D721Med (cell line): Measurements from ENCODE around the gene PSMA6.
"Not testable (repeated sequence)": the region's sequence is repeated elsewhere in the genome, so short reads cannot be mapped to it uniquely, and the experiment has no call there.

ENCODE experiments used
- DNase-seq: peaks from one replicate; pipeline ENCODE4 v3.0.0; 2011; ENCODE audit warnings: low spot score; ENCODE audit not compliant: insufficient read length
- FAIRE-seq: peaks from 2 replicates; lab custom pipeline; 2011; peaks lifted over from hg19 to GRCh38; lab: Jason Lieb, UNC
- TF ChIP-seq, protein P1 (sequence below): IDR thresholded peaks from 2 replicates; pipeline ENCODE4 v1.5.1; 2012; ENCODE audit warnings: mild to moderate bottlenecking, control low read depth; ENCODE audit not compliant: insufficient read depth; ENCODE audit errors: missing control alignments

Gene PSMA6

DNA sequence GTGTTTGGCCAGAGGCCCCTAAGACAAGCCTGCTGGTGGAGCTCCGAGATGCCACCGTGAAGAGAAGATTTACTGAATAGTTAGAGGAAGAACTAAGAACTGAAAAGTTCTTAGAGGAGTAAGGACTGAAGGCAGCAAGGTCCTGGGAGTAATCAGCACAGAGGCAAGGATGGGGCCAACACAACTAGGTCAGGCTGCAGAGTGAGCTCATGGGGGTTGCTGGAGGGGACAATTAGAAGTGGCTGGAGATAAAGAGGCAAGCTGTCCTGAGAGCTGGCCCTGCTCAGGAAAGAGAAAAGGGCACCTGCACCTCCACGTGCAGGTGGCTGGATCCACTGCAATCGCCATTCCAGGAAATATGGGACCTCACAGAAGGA lies 59.7 kb downstream of the PSMA6 start:
- DNase-seq, result no peak
- TF ChIP-seq, protein P1, sequence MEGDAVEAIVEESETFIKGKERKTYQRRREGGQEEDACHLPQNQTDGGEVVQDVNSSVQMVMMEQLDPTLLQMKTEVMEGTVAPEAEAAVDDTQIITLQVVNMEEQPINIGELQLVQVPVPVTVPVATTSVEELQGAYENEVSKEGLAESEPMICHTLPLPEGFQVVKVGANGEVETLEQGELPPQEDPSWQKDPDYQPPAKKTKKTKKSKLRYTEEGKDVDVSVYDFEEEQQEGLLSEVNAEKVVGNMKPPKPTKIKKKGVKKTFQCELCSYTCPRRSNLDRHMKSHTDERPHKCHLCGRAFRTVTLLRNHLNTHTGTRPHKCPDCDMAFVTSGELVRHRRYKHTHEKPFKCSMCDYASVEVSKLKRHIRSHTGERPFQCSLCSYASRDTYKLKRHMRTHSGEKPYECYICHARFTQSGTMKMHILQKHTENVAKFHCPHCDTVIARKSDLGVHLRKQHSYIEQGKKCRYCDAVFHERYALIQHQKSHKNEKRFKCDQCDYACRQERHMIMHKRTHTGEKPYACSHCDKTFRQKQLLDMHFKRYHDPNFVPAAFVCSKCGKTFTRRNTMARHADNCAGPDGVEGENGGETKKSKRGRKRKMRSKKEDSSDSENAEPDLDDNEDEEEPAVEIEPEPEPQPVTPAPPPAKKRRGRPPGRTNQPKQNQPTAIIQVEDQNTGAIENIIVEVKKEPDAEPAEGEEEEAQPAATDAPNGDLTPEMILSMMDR, result no peak
- no peak for FAIRE-seq

DNA sequence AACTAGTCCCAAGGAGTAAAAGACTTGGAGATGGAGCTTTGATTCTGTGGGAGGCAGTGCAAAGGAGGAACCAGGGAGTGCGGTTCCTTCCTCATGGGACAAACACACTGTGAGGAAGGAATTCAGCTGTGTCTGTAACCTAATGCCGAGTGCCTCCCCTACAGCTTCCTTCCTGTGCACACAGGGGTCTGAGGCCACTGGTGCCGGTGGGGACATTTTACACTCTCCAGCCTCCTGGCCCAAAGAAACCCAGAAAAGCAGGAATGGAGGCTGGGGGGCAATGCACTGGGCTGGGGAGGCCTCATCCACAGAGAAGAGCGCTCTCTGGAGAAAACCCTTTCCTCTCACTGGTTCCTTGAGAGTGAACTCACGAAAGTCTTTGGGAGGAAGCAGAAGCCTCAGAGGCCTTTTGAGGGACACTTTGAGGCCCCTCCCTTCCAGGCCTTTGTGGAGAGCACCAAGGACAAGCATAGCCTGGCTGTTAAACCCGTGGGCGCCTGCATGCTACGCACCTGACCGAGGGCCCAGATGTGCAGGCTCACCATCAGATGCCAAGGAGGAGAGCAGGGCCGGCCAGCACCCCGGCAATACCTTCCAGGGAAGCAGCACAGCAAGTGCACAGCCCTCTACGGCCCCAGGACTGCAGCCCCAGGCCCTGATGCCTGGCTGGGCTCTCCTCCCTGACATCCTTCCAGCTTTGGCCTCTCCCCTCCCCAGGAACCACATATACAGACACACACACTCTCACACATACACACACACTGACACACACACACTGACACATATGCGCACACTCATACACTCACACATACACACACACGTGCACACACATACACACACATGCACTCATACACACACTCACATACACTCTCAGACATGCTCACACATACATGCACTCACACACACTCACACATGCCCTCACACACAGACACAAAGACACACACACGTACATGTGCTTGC lies 60.4 kb downstream of the PSMA6 start:
- DNase-seq, result no peak
- FAIRE-seq, result no peak
- TF ChIP-seq, protein P1, result no peak

DNA sequence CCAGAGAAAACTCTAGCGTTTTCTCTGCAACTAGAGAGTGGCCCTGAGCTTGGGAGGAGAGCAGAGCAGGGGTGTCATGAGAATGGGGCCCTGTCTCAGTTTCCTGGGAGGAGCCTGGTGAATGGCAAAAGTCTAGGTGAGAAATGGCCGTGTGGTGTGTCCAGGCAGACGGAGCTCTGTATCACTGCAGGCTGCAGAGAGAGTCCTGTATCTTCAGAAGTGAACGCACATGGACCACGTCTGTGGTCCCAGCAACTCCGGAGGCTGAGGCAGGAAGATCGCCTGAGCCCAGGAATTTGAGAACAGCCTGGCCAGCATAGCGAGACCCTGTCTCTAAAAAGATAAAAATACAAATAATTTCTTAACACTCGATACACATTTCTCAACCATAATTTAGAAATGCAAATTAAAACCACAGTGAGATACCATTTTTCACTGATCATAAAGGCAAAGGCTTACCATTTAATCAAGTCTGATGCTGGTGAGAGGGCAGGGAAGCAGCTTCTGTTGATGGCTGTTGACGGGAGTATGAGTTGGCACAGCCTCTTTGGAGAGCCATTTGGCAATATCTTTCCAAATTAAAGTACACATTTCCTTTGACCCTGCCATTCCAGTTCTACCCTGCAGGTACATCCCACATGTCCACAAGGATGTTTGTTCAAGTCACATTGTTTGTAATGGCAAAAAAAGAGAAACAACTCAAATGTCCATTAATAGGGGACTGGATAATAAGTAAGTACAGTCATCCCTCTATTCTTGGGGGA lies 61.4 kb downstream of the PSMA6 start:
- FAIRE-seq, result no peak
- DNase-seq, result no peak
- TF ChIP-seq, protein P1, result no peak

DNA sequence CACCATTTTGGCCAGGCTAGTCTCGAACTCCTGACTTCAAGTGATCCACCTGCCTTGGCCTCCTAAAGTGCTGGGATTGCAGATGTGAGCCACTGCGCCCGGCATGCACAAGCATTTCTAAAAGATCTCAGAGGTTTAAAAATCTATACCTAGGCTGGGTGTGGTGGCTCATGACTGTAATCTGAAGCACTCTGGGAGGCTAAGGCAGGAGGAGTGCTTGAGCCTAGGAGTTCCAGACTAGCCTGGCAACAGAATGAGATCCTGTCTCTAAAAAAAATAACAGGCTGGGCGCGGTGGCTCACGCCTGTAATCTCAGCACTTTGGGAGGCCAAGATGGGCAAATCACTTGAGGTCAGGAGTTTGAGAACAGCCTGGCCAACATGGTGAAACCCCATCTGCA lies 63.1 kb downstream of the PSMA6 start:
- not testable (repeated sequence) for DNase-seq, FAIRE-seq

DNA sequence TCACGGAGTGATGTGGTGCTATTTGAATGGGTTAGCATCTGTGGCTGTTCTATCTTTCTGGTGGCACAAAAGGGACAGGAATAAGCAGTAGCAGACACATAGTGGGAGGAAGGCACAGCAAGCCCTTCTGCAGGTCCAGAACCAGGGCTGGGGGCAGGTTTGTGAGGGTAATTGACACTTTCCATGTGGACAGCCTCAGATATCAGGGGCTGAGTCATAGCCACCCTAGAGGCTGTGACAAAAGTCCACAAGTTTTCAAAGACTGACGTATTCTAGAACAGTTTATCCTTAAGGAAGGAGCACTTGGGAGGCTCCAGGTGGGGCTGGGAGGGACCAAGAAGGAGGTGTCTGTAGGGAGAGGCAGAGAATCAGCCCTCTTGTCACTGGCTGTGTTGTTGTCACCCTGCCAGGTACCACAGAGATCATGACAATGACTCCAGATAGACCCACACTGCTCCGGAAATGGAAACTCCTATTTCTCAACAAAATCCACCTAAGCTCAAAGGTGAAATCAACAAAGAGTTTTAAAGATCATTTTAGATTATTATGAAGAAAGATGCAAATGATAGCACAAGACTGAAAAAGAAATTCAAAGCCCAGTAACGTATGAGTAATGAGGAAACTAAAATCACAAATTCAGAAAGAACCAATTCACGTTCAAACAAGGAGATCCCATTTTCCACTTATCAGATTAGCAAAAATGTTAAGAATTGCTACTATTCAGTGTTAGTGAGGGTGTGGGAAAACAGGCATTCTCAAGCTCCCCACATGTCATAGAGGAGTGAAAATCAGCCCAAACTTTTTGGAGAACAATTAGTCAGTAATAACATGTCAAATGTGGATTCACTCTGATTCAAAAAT lies 64.0 kb downstream of the PSMA6 start:
- no peak for DNase-seq
- no peak for FAIRE-seq
- TF ChIP-seq, protein P1, result no peak

DNA sequence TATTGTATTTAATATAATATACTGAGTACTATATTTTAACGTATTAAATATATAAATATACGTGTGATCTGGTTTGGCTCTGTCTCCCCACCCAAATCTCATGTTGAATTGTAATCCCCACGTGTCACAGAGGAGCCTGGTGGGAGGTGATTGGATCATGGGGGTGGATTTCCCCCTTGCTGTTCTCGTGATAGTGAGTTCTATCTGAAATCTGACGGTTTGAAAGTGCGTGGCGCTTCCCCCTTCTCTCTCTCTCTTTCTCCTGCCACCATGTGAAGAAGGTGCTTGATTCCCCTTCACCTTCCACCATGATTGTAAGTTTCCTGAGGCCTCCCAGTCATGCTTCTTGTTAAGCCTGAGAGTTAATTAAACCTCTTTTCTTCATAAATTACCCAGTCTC lies 67.5 kb downstream of the PSMA6 start:
- not testable (repeated sequence) for FAIRE-seq, DNase-seq

DNA sequence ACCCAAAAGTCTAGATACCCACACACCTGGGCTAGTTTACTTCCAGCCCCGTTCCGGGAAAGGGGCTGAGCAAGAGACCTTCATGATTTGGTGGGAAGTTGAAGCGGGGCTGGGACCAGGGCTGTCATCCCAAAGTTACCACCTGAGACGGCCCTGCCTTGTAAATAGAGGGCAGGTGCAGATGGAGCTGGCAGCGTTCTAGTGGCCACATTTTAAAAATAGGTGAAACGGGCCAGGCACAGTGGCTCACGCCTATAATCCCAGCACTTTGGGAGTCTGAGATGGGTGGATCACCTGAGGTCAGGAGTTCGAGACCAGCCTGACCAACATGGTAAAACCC lies 68.9 kb downstream of the PSMA6 start:
- TF ChIP-seq, protein P1, result no peak
- FAIRE-seq (no peak), DNase-seq (no peak)
